Breast epithelium (tissue), 4 donors: Measurements from ENCODE around the gene HEATR3. TPM values are rescaled to one million over a fixed set of nuclear protein-coding genes. Genes with fewer than 3 reads are reported as not detected.
A peak's percentile ranks its signal among the peaks of the same experiment; 100 is the strongest.

Source experiments
- DNase-seq, 2 donors: peaks; one replicate each; pipeline ENCODE4 v3.0.0-alpha.2; 2019; ENCODE audit warnings: low spot score in 2 of 2
- H3K27ac ChIP-seq, 2 donors: fragments of 200-600 bp; sonication (generic) in 1 of 2; one replicate each; pipeline ENCODE4 v1.5.1; 2016 to 2019; ENCODE audit warnings: mild to moderate bottlenecking in 1 of 2
- H3K27me3 ChIP-seq, 2 donors: fragments of 200-600 bp; sonication (generic) in 1 of 2; one replicate each; pipeline versions ENCODE4 v1.5.1 to v1.6.0; 2017 to 2019; ENCODE audit warnings: control low read depth in 1 of 2, mild to moderate bottlenecking in 1 of 2
- H3K36me3 ChIP-seq: fragments of 200-600 bp; one replicate; pipeline ENCODE4 v1.5.1; 2019
- H3K4me1 ChIP-seq, 2 donors: fragments of 200-600 bp; sonication (generic); one replicate each; pipeline ENCODE4 v1.5.1; 2016 to 2019; ENCODE audit warnings: control low read depth in 1 of 2
- H3K4me3 ChIP-seq, 3 donors: fragments of 200-600 bp; sonication (generic); 1 replicate in 2 of 3; 2 replicates in 1 of 3; pipeline ENCODE4 v1.5.1; 2016 to 2019; ENCODE audit warnings: mild to moderate bottlenecking in 3 of 3, moderate library complexity in 2 of 3
- H3K9me3 ChIP-seq, 2 donors: fragments of 200-600 bp; sonication (generic) in 1 of 2; one replicate each; pipeline ENCODE4 v1.5.1; 2016 to 2019; ENCODE audit warnings: control low read depth in 1 of 2
- POLR2A ChIP-seq: fragments of 450-650 bp; IDR thresholded peaks from one replicate; pipeline ENCODE4 v1.6.1; 2016; ENCODE audit warnings: antibody characterized with exemption, mild to moderate bottlenecking, moderate library complexity
- POLR2AphosphoS5 ChIP-seq, 3 donors: sonication (generic); formaldehyde crosslinking; IDR thresholded peaks; one replicate each; pipeline ENCODE4 v1.6.1; 2017; ENCODE audit warnings: antibody characterized with exemption in 3 of 3
- intact Hi-C: fragments of 100-400 bp; cut with DNase I; formaldehyde crosslinking; loops from one replicate; pipeline ENCODE4 v1.15.1; 2023; ENCODE audit warnings: low total_unique reads
- total RNA-seq, 3 donors: library from RNA; depleted of rRNA; stranded (reverse); fragments of >200 nt; gene quantifications; one replicate each; pipeline ENCODE4 v1.1.0, GENCODE V29; 2016
- TF ChIP-seq, protein P1 (sequence below), 3 donors: fragments of 450-650 bp; IDR thresholded peaks; one replicate each; pipeline ENCODE4 v1.5.1; 2016 to 2017; ENCODE audit warnings: antibody characterized with exemption in 3 of 3, mild to moderate bottlenecking in 3 of 3, moderate library complexity in 3 of 3

HEATR3 gene
- total RNA-seq, 3 donors from 2014 or later, result 16.6 to 31.1 (median 18.4) TPM

GRCh38 chr16:50155925-50156324, 90.2 kb downstream of the HEATR3 start:
- TF ChIP-seq POLR2AphosphoS5 (IDR thresholded peaks at IDR 0.05), result no peak
- TF ChIP-seq, protein P1, sequence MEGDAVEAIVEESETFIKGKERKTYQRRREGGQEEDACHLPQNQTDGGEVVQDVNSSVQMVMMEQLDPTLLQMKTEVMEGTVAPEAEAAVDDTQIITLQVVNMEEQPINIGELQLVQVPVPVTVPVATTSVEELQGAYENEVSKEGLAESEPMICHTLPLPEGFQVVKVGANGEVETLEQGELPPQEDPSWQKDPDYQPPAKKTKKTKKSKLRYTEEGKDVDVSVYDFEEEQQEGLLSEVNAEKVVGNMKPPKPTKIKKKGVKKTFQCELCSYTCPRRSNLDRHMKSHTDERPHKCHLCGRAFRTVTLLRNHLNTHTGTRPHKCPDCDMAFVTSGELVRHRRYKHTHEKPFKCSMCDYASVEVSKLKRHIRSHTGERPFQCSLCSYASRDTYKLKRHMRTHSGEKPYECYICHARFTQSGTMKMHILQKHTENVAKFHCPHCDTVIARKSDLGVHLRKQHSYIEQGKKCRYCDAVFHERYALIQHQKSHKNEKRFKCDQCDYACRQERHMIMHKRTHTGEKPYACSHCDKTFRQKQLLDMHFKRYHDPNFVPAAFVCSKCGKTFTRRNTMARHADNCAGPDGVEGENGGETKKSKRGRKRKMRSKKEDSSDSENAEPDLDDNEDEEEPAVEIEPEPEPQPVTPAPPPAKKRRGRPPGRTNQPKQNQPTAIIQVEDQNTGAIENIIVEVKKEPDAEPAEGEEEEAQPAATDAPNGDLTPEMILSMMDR (IDR thresholded peaks at IDR 0.05), result no peak
- no peak for TF ChIP-seq POLR2A
- intact Hi-C loops, result no loop called here

More at GRCh38 chr16:50155925-50156324, 90.2 kb downstream of the HEATR3 start:
- Histone ChIP-seq H3K27ac (no peak overlapping the region), H3K36me3 (no peaks in the 10 kb centered on the region), H3K9me3 (no peaks in the 10 kb centered on the region), H3K27me3 (no peaks in the 10 kb centered on the region), H3K4me1 (peaks cover 0 to 8% of the 10 kb centered on the region in 2 donors), H3K4me3 (peak overlapping the region; percentile 86 to 91 (median 89))
- no peak for DNase-seq

Other genes starting within 250 kb of the HEATR3 start
- gene ZNF423, start 209.9 kb upstream of the HEATR3 start, total RNA-seq, result 1 to 10 TPM; 4.7 to 8.0 (median 5.9) TPM
- 10 to 100 TPM; 16.5 to 20.8 (median 17.4) TPM for gene CNEP1R1, start 40.7 kb upstream of the HEATR3 start, total RNA-seq
- 10 to 100 TPM; 13.4 to 16.4 (median 13.6) TPM for gene TENT4B, start 87.3 kb downstream of the HEATR3 start, total RNA-seq
- gene ADCY7, start 200.6 kb downstream of the HEATR3 start, total RNA-seq, result 10 to 100 TPM in 2 of 3 donors, 1 to 10 TPM in 1; 6.2 to 30.7 (median 10.2) TPM